PC-9 (cell line): Measurements from ENCODE around the gene NLRC3.

Experiments used
- EZH2 ChIP-seq: fragments of 200-600 bp; sonication (generic); IDR thresholded peaks from 2 replicates; pipeline ENCODE4 v1.8.0; 2017; ENCODE audit warnings: antibody characterized with exemption, low read depth
- TF ChIP-seq, protein P1 (sequence below): fragments of 200-600 bp; sonication (generic); conservative IDR thresholded peaks from 2 replicates; pipeline ENCODE4 v1.6.1; 2017; ENCODE audit warnings: mixed run types, antibody characterized with exemption, mild to moderate bottlenecking, moderate library complexity

DNA sequence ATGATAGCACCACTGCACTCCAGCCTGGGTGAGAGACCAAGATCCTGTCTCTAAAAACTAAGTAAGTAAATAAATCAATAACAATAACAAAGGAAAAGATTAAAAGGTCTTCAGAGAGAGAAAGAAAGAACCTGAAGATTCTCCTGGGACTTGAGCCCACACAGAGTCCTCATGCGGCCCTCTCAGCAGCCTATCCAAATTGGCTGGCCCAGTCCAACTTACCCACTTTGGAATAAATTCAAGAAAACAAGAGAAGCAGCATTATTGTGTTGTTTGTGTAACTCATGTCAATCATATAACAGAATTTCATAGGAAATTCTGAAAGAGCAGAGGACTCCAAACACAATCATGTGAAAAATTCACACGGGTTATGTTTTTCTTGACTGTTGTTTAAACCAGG lies 30.4 kb upstream of the NLRC3 start:
- TF ChIP-seq, protein P1, sequence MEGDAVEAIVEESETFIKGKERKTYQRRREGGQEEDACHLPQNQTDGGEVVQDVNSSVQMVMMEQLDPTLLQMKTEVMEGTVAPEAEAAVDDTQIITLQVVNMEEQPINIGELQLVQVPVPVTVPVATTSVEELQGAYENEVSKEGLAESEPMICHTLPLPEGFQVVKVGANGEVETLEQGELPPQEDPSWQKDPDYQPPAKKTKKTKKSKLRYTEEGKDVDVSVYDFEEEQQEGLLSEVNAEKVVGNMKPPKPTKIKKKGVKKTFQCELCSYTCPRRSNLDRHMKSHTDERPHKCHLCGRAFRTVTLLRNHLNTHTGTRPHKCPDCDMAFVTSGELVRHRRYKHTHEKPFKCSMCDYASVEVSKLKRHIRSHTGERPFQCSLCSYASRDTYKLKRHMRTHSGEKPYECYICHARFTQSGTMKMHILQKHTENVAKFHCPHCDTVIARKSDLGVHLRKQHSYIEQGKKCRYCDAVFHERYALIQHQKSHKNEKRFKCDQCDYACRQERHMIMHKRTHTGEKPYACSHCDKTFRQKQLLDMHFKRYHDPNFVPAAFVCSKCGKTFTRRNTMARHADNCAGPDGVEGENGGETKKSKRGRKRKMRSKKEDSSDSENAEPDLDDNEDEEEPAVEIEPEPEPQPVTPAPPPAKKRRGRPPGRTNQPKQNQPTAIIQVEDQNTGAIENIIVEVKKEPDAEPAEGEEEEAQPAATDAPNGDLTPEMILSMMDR, result no peak
- no peak for TF ChIP-seq EZH2
